HG03108 (cell line): ENCODE measurements around the gene PARD6B.
"Not testable (repeated sequence)": the region's sequence is repeated elsewhere in the genome, so short reads cannot be mapped to it uniquely, and the experiment has no call there.

Experiments used
- ATAC-seq: cut with Tn5 transposase; IDR thresholded peaks from one replicate; pipeline ENCODE4 v1.9.1; 2021; ENCODE audit warnings: moderate library complexity; ENCODE audit not compliant: unreplicated experiment

PARD6B gene

GRCh38 chr20:50794846-50795634 lies 63.7 kb downstream of the PARD6B start, which contains the start of gene BCAS4:
BCAS4 (plus strand) TSS chr20:50795061; CDS start chr20:50795084, 23 bp downstream.
- ATAC-seq, result peak; percentile 64

DNA sequence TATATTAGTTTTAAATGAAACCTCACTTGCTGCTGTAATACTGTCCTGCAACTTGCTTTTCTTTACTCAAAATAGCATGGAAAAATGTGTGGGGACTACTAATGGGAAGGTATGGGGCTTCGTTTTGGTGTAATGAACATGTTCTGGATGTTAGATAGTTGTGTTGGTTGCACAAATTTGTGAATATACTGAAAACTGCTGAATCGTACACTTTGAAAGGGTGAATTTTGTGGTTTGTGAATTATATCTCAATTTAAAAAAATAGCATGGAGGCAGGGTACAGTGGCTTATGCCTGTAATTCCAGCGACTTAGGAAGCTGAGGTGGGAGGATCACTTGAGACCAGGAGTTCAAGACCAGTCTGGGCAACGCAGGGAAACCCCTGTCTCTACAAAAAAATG lies 65.8 kb downstream of the PARD6B start:
- no peak for ATAC-seq

DNA sequence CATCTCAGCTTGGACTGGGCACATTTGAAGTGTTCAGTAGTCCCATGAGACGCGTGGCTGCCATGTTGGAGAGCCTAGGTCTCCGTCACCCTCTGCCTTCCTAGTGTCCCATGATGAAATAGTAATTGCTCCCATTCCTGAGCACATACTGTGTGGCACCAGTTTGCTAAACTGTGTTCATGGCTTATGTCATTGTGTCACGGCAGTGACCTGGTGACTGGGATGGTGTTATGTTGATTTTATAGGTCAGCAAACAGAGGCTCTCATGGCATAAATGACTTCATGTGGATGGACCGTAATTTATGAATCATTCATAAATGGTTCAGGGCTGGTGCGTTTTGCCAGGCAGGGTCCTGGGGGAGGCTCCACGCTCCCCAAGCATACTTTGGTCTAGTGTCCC lies 67.3 kb downstream of the PARD6B start:
- ATAC-seq, result no peak

DNA sequence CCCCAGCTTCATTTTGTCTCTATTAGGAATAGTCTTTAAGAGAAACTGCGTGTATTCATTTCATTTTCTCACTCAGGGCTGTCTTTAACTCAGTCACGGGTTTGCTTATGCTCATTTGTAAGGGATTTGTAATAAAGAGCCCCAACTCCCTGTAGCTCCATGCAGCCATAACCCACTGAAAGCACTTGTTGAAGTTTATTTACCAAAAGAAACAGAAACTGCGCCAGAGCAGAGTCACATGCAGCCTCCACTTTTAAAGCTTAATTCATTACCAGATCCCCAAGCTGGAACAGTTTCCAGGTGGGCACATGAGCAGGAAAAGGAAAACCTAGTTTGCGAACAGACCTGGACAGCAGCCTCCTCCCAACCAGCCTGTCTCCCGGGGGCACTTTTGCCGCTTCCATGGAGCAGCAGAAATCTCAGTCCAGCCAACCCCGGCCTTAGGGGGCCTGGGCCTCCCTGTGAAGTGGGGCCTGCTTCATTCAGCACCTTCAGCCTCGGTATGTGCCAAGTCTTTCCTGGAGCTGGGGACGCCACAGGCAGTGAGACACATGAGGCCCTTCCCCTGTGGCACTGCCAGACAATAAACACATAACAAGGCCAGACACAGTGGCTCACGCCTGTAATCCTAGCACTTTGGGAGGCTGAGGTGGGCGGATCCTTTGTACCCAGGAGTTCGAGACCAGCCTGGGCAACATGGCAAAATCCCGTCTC lies 68.0 kb downstream of the PARD6B start:
- ATAC-seq, result no peak

DNA sequence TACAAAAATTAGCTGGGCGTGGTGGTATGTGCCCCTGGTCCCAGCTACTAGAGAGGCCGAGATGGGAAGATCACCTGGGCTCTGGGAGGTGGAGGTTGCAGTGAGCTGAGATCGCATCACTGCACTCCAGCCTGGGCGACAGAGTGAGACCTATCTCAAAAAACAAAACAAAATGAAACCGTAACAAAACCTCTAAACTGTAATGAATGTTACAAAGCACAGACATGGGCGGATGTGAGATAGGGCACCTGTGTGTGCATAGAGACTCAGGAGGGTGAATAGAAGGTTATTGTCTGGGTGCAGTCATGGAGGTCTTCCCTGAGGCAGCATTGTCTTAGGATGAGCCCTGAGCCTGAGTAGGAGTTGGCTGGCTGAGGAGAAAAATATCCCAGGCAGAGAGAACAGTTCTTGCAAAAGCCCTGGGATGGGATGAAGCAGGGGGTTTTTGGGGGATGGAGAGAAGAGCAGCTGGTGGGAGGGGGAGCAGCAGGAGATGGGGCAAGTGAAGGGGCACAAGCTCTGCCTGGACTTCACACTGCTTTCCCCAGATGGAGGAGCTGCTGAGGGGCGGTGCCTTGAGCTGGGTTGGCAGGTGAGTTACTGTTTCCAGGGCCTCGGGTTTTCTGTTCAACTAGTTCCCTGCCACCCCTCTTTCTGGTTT lies 68.6 kb downstream of the PARD6B start:
- peak; percentile 38 for ATAC-seq

- ATAC-seq, result not testable (repeated sequence)
Measured at GRCh38 chr20:50800986-50801746, 69.8 kb downstream of the PARD6B start.

- ATAC-seq, result no peak
Measured at GRCh38 chr20:50801747-50802125, 70.4 kb downstream of the PARD6B start.

DNA sequence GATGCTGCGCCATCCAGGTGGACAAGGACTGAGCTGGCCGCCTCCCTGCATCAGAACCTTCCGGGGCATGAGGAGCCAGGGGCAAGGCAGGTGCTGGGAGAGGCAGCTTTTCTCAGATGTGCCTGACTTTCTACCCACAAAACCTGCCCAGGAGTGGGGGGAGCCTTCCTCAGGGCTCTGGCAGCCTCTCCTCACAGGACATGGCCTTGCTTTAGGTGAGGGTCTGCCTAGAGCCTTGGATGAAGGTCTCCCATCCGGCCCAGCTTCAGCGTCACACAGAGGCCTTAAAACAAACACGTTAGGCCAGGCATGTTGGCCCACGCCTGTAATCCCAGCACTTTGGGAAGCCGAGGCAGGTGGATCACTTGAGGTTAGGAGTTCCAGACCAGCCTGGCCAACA lies 70.9 kb downstream of the PARD6B start:
- ATAC-seq, result no peak

DNA sequence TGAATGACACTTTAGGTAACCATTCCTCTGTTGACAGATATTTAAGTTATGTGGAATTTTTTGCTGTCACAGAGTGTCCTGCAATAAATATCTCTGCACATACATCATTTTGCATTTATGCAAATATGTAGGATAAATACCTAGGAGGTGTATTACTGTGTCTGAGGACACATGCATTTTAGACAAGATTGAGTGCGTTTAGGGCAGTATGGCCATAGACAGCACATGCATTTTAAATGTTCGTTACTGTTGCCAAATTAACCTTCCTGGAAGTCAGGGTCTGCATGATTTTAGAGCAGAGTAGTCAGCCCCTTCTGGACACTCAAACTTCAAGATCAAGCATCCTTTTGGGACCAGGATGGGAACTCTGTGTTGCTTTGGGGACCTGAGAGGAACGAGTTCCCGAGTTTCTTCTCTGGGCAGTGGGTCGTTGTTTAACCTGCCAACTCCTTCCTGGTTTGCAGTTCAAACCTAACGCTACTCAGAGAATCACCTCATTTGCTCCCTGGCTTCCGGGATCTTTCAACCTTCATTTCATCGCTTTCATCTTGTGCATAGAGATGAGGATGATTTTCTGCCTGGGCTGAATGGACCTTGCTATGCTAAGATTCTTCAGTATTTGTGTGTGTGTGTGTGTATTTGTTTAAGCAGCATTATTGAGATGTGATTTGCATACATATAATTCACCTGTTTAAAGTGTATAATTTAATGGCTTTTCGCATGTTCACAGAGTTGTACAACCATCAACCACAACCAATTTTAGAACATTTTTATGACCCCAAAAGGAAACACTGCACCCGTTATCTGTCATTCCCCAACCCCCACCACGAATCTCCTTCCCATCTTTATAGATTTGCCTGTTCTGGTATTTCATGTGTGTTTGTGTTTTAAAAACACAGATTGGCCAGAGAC lies 73.3 kb downstream of the PARD6B start:
- ATAC-seq, result no peak

DNA sequence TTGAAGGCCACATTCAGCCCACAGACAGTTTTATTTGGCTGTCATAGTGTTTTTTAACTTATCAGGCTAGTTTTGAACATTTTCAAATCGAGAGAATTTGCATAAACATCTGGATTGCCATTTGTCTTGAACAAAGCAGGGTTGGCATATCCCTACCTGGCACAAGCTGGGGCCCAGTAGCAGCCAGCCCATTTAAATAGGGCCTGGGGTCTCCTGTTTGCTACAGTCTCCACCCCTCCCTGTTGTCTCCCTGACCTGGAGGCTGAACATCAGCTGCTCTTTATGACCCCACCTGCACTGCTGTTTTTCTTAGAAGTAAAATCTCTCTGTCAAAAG lies 73.9 kb downstream of the PARD6B start:
- ATAC-seq, result no peak

GRCh38 chr20:50806126-50806768 lies 74.9 kb downstream of the PARD6B start:
- no peak for ATAC-seq
